NCI-H2196 (cell line): ENCODE data around the gene ADARB2.

Experiments used
- DNase-seq: peaks from one replicate; lab custom pipeline; 2025; ENCODE audit not compliant: unreplicated experiment; lab: John Stamatoyannopoulos, UW

Gene ADARB2

GRCh38 chr10:1664333-1664964, 72.9 kb downstream of the ADARB2 start:
- DNase-seq, result no peak

GRCh38 chr10:1663226-1663625, 74.1 kb downstream of the ADARB2 start:
- no peak for DNase-seq

GRCh38 chr10:1662438-1663025, 74.8 kb downstream of the ADARB2 start:
- DNase-seq, result no peak

- no peak for DNase-seq
These were observed 75.4 kb downstream of the ADARB2 start for GRCh38 chr10:1661859-1662437.

GRCh38 chr10:1661416-1661815, 75.9 kb downstream of the ADARB2 start:
- DNase-seq, result no peak

GRCh38 chr10:1660815-1661214, 76.5 kb downstream of the ADARB2 start:
- no peak for DNase-seq

- DNase-seq, result no peak
These were observed 76.9 kb downstream of the ADARB2 start for GRCh38 chr10:1660386-1660785.

- DNase-seq, result no peak
These were observed 78.0 kb downstream of the ADARB2 start for GRCh38 chr10:1659221-1659791.

GRCh38 chr10:1658658-1659057, 78.7 kb downstream of the ADARB2 start:
- no peak for DNase-seq

GRCh38 chr10:1657479-1657878, 79.8 kb downstream of the ADARB2 start:
- DNase-seq, result no peak

GRCh38 chr10:1655367-1655766, 82.0 kb downstream of the ADARB2 start:
- DNase-seq, result no peak

- no peak for DNase-seq
These were observed 82.4 kb downstream of the ADARB2 start for GRCh38 chr10:1654811-1655356.

GRCh38 chr10:1654247-1654646, 83.1 kb downstream of the ADARB2 start:
- DNase-seq, result no peak

- DNase-seq, result no peak
These were observed 84.0 kb downstream of the ADARB2 start for GRCh38 chr10:1653321-1653720.

GRCh38 chr10:1652151-1652550, 85.2 kb downstream of the ADARB2 start:
- no peak for DNase-seq

GRCh38 chr10:1651270-1651966, 85.9 kb downstream of the ADARB2 start:
- DNase-seq, result no peak

GRCh38 chr10:1650542-1651269, 86.6 kb downstream of the ADARB2 start:
- DNase-seq, result no peak

- DNase-seq, result no peak
These were observed 88.7 kb downstream of the ADARB2 start for GRCh38 chr10:1648648-1649047.

- DNase-seq, result no peak
These were observed 91.0 kb downstream of the ADARB2 start for GRCh38 chr10:1646332-1646731.

- no peak for DNase-seq
These were observed 91.4 kb downstream of the ADARB2 start for GRCh38 chr10:1645896-1646295.

GRCh38 chr10:1644191-1644711, 93.1 kb downstream of the ADARB2 start:
- DNase-seq, result no peak
